Activated T-helper 17 cell treated with anti-CD3 and anti-CD28 coated beads, Interleukin-2, amount 50 U/mL, for 72 hours (primary cell): ENCODE measurements around the gene EID2. TPM values are rescaled to one million over a fixed set of nuclear protein-coding genes. Genes with fewer than 3 reads are reported as not detected.
A peak's percentile ranks its signal among the peaks of the same experiment; 100 is the strongest.

Source experiments
- ATAC-seq: fragments of 150-1000 bp; cut with Tn5 transposase; replicated peaks from 2 replicates; pipeline ENCODE4 v1.10.0; 2021; ENCODE audit warnings: mild to moderate bottlenecking, moderate library complexity
- H3K27ac Mint-ChIP-seq: one replicate; pipeline ENCODE4 v1.8.0; 2022; ENCODE audit warnings: mixed read lengths
- H3K27me3 Mint-ChIP-seq: one replicate; pipeline ENCODE4 v1.8.0; 2022; ENCODE audit warnings: mixed read lengths
- H3K36me3 Mint-ChIP-seq: one replicate; pipeline ENCODE4 v1.8.0; 2022; ENCODE audit warnings: low read depth, mild to moderate bottlenecking, mixed read lengths
- H3K4me1 Mint-ChIP-seq: one replicate; pipeline ENCODE4 v1.8.0; 2022; ENCODE audit warnings: mixed read lengths
- H3K4me3 Mint-ChIP-seq: one replicate; pipeline ENCODE4 v1.8.0; 2022; ENCODE audit warnings: mild to moderate bottlenecking, mixed read lengths
- H3K9me3 Mint-ChIP-seq: one replicate; pipeline ENCODE4 v1.8.0; 2022; ENCODE audit warnings: mixed read lengths
- total RNA-seq, 2 donors: library from RNA; stranded (reverse); gene quantifications; one replicate each; pipeline ENCODE4 v1.2.3, GENCODE V29; 2022

EID2 gene
- total RNA-seq, 2 donors from 2014 or later: 9.4 to 13.4 TPM

DNA sequence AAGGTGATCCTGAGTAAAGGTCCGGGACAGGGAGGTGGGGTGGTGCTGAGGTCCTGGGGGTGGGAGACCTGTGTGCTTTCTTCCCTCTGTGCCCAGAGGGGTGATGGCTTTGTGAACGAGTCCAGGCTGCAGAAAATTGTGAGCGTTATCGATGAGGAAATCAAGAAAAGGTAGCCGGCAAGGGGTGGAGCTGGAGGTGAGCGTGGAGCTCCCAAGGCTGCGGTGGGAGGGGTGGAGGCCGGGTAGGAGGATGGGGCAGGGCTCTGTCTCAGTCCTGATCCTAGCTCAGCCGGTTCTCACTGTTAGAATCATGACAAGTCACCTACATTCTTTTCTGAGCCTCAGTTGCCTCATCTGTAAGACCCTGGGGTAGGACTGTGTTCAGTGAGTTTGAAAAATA, 21.0 kb downstream of the EID2 start:
- peaks cover 27% of the 10 kb centered on the region for H3K27me3 Mint-ChIP-seq
- H3K4me3 Mint-ChIP-seq: no peak overlapping the region
- no peak for ATAC-seq
- no peaks in the 10 kb centered on the region for H3K9me3 Mint-ChIP-seq
- H3K4me1 Mint-ChIP-seq: peaks cover 9% of the 10 kb centered on the region
- peaks cover 6% of the 10 kb centered on the region for H3K36me3 Mint-ChIP-seq
- H3K27ac Mint-ChIP-seq: no peak overlapping the region

DNA sequence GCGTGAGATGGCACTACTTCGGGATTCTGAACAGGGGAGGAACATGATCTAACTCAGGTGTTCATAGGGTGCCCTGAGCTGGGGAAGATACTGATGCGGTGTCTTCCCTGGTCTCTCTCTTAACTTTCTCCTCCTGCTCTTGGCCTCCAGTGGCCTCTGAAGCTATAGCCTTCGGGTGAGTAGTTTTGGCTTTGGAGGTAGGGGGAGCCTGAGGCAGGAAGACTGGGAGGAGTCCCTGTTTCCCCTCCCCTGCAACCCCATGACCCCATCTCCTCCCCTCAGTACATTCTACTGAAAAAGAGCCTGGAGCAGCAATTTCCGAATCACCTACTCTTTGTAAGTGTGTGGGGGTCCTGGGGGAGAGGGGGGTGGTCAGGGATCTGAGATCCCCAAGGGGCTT, 21.5 kb downstream of the EID2 start:
- Mint-ChIP-seq H3K36me3 (peaks cover 6% of the 10 kb centered on the region), H3K27me3 (peaks cover 32% of the 10 kb centered on the region), H3K4me1 (peaks cover 9% of the 10 kb centered on the region), H3K27ac (no peak overlapping the region), H3K9me3 (no peaks in the 10 kb centered on the region), H3K4me3 (no peak overlapping the region)
- no peak for ATAC-seq

DNA sequence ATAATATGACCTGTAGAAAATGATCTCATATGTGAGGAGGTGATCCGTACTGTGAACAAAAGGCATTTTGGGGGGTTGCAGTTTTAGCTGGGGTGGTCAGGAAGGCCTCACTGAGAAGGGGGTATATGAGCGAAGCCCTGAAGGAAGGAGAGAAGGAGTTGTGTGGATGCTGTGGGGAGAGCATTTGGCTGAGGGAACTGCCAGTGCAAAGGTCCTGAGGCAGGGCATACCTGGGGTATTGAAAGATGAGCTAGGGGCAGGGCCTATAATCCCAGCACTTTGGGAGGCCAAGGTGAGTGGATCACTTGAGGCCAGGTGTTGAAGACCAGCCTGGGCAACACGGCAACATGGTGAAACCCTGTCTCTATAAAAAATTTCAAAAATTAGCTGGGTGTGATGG, 22.5 kb downstream of the EID2 start:
- Mint-ChIP-seq H3K4me1 (peaks cover 9% of the 10 kb centered on the region), H3K27me3 (peaks cover 36% of the 10 kb centered on the region), H3K27ac (no peak overlapping the region), H3K9me3 (no peaks in the 10 kb centered on the region), H3K36me3 (peaks cover 6% of the 10 kb centered on the region), H3K4me3 (no peak overlapping the region)
- no peak for ATAC-seq

DNA sequence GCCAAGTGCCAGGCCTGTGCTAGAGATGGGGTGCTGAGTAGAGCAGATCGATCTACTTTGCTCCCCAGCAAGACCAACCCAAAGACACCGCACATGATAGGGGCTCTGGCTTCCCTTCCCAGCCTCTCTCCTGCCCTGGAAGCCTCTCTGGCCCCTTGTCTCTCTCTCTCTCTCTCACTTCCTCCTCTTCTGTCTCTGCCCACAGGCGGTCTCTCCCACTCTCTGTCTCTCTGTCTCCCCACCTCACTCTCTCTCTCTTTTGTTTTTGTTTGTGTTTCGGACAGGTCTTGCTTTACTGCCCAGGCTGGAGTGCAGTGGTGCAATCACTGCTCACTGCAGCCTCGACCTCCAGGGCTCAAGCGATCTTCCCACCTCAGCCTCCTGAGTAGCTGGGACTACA, 23.7 kb downstream of the EID2 start:
- H3K4me3 Mint-ChIP-seq: peak overlapping the region; percentile 70
- peaks cover 9% of the 10 kb centered on the region for H3K4me1 Mint-ChIP-seq
- peaks cover 6% of the 10 kb centered on the region for H3K36me3 Mint-ChIP-seq
- no peak for ATAC-seq
- H3K27me3 Mint-ChIP-seq: peaks cover 36% of the 10 kb centered on the region
- H3K9me3 Mint-ChIP-seq: no peaks in the 10 kb centered on the region
- H3K27ac Mint-ChIP-seq: no peak overlapping the region

DNA sequence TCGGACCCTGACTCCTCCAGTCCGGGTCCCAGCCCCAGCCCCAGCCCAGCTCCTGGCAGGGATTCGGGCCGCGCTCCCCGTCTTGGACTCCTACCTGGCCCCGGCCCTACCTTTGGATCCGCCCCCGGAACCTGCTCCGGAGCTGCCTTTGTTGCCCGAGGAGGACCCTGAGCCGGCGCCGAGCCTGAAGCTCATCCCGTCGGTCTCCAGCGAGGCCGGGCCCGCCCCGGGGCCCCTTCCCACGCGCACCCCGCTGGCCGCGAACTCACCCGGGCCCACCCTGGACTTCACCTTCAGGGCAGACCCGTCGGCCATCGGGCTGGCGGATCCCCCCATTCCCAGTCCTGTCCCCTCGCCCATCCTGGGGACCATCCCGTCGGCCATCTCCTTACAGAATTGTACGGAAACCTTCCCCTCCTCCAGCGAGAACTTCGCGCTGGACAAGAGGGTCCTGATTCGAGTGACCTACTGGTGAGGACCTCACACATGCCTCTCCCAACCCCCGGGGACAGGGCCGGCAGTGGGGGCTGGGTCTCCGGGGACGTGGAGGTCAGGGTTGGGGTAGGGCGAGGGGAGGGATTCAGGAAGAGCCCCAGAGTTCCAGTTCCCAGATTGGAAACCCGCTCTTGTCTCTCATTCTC, 24.3 kb downstream of the EID2 start:
- Mint-ChIP-seq H3K36me3 (peaks cover 6% of the 10 kb centered on the region), H3K4me3 (peak overlapping the region; percentile 70), H3K9me3 (no peaks in the 10 kb centered on the region), H3K4me1 (peaks cover 9% of the 10 kb centered on the region), H3K27me3 (peaks cover 36% of the 10 kb centered on the region), H3K27ac (no peak overlapping the region)
- peak; percentile 18 for ATAC-seq

DNA sequence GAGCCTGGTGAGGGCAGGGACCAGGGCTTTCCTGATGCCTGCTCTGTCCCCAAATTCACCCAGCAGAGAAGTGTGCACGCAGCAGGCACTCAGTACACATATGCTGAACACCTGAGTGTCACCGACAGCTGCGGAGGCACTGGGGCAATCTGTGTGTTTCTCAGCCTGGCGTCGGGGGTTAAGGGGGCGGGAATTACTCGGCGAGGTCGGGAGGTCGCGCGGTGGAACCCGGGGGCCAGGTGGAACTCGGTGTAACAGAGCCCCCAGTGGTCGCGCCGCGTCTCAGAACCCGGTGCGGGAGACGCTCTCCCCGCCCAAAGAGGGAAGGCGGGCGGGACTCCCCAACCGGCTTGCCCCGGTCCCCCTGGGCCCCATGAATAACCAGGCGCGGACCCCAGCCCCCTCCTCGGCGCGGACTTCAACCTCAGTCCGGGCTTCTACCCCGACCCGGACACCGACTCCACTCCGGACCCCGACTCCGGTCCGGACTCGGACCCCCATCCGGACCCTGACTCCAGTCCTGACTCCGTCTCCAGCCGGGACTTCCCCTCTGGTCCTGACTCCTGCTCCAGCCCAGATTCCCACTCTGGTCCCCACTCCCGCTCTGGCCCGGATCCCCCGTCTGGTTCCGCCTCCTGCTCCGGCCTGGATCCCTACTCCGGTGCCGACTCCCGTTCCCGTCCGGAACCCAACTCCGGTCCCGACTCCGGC, 25.0 kb downstream of the EID2 start, which contains the start of gene SELENOV:
Gene SELENOV (plus strand): TSS at position 300 of the 711 bp plus-strand sequence. CDS start 74 bp downstream, at position 374.
- H3K27me3 Mint-ChIP-seq: peaks cover 36% of the 10 kb centered on the region
- no peak within 1 kb of the TSS for H3K27ac Mint-ChIP-seq

DNA sequence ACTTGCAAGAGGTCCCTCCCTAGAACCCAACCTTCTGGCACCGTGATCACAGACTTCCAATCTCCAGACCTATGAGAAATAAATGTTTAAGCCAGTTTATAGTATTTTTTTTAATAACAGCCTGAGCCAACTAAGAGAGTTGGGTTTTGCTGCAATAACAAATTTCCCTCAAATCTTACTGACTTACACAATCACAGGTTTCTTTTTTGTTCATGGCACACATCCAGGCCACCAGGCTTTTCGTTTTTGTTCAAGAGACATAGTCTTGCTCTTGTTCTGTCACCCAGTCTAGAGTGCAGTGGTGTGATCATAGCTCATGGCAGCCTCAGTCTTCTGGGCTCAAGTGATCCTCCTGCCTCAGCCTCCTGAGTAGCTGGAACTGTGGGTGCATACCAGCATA, 27.0 kb downstream of the EID2 start:
- no peak for ATAC-seq
- Mint-ChIP-seq H3K27me3 (peaks cover 38% of the 10 kb centered on the region), H3K4me1 (peaks cover 13% of the 10 kb centered on the region), H3K9me3 (no peaks in the 10 kb centered on the region), H3K36me3 (peaks cover 8% of the 10 kb centered on the region), H3K4me3 (no peak overlapping the region), H3K27ac (no peak overlapping the region)

More for the DNA sequence above, 25.0 kb downstream of the EID2 start, which contains the start of gene SELENOV:
- peaks cover 9% of the 10 kb centered on the region for H3K4me1 Mint-ChIP-seq
- H3K36me3 Mint-ChIP-seq: peaks cover 6% of the 10 kb centered on the region
- peak; percentile 34 for ATAC-seq
- H3K9me3 Mint-ChIP-seq: no peaks in the 10 kb centered on the region
- H3K4me3 Mint-ChIP-seq: peak within 1 kb of the TSS; percentile 70

DNA sequence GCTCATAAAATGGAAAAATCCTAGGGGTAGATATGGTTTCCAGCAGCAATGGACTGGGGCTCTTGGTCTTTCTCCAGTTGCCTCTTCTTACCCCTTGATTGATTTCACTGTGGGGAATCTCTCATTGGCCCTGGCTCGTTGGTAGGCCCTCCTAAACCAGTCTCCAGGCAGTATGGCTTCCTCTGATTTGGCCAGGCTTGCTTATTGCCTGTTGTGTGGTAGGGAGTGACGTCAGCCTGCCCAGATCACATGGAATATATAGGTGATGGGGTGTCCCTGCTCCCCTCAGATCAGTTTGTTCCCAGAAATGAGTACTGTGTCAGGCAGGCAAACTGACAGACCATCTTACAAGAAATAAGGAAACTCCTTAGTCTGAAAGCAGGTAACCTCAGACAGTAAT, 30.7 kb downstream of the EID2 start:
- Mint-ChIP-seq H3K9me3 (no peaks in the 10 kb centered on the region), H3K4me1 (peaks cover 12% of the 10 kb centered on the region), H3K27ac (no peak overlapping the region), H3K27me3 (peaks cover 37% of the 10 kb centered on the region), H3K4me3 (no peak overlapping the region), H3K36me3 (peaks cover 7% of the 10 kb centered on the region)
- no peak for ATAC-seq

DNA sequence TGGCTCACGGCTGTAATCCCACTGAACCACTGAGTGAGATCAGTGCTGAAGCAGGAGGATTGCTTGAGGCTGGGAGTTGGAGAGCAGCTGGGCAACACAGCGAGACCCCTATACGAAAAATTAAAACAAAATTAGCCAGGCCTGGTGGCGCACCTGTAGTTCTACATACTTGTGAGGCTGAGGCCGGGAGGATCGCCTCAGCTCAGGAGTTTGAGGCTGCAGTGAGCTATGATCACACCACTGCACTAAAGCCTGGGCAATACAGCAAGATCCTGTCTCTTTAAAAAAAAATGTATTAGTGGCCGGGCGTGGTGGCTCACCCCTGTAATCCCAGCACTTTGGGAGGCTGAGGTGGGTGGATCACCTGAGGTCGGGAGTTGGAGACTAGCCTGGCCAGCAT, 31.3 kb downstream of the EID2 start:
- Mint-ChIP-seq H3K4me3 (no peak overlapping the region), H3K9me3 (no peaks in the 10 kb centered on the region), H3K4me1 (peaks cover 12% of the 10 kb centered on the region), H3K27ac (no peak overlapping the region), H3K36me3 (peaks cover 7% of the 10 kb centered on the region), H3K27me3 (peaks cover 37% of the 10 kb centered on the region)
- ATAC-seq: no peak

DNA sequence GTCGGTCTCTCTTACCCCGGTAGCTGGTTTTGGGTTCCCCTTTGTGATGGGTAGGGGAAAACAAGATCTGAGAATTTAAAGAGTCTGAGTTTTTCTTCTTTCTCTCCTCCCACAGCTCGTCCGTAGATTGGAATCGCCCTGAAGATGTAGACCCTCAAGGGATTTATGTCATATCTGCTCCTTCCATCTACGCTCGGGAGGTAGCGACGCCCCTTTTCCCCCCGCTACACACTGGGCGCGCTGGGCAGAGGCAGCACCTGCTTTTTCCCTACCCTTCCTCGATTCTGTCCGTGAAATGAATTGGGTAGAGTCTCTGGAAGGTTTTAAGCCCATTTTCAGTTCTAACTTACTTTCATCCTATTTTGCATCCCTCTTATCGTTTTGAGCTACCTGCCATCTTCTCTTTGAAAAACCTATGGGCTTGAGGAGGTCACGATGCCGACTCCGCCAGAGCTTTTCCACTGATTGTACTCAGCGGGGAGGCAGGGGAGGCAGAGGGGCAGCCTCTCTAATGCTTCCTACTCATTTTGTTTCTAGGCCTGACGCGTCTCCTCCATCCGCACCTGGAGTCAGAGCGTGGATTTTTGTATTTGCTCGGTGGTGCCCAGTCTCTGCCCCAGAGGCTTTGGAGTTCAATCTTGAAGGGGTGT, 32.1 kb downstream of the EID2 start:
- H3K9me3 Mint-ChIP-seq: no peaks in the 10 kb centered on the region
- H3K4me1 Mint-ChIP-seq: peaks cover 12% of the 10 kb centered on the region
- peaks cover 33% of the 10 kb centered on the region for H3K27me3 Mint-ChIP-seq
- H3K4me3 Mint-ChIP-seq: peak overlapping the region; percentile 69
- H3K36me3 Mint-ChIP-seq: peaks cover 7% of the 10 kb centered on the region
- ATAC-seq: no peak
- H3K27ac Mint-ChIP-seq: no peak overlapping the region

DNA sequence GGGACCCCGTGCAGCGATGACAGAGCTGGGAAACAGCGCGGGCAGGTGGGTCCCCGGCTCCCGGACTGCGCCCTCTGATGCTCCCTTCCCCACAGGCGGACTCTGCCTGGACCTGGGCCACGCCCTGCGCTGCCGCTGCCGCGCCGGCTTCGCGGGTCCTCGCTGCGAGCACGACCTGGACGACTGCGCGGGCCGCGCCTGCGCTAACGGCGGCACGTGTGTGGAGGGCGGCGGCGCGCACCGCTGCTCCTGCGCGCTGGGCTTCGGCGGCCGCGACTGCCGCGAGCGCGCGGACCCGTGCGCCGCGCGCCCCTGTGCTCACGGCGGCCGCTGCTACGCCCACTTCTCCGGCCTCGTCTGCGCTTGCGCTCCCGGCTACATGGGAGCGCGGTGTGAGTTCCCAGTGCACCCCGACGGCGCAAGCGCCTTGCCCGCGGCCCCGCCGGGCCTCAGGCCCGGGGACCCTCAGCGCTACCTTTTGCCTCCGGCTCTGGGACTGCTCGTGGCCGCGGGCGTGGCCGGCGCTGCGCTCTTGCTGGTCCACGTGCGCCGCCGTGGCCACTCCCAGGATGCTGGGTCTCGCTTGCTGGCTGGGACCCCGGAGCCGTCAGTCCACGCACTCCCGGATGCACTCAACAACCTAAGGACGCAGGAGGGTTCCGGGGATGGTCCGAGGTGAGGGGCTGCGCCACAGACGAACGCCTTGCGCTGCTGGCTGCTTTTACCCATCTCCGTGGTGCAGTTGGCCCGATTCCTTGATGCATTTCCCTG, 32.8 kb downstream of the EID2 start:
- H3K4me3 Mint-ChIP-seq: peak overlapping the region; percentile 69
- H3K27me3 Mint-ChIP-seq: peaks cover 32% of the 10 kb centered on the region
- peaks cover 12% of the 10 kb centered on the region for H3K4me1 Mint-ChIP-seq
- H3K27ac Mint-ChIP-seq: no peak overlapping the region
- no peaks in the 10 kb centered on the region for H3K9me3 Mint-ChIP-seq
- ATAC-seq: peak; percentile 81
- H3K36me3 Mint-ChIP-seq: peaks cover 7% of the 10 kb centered on the region

DNA sequence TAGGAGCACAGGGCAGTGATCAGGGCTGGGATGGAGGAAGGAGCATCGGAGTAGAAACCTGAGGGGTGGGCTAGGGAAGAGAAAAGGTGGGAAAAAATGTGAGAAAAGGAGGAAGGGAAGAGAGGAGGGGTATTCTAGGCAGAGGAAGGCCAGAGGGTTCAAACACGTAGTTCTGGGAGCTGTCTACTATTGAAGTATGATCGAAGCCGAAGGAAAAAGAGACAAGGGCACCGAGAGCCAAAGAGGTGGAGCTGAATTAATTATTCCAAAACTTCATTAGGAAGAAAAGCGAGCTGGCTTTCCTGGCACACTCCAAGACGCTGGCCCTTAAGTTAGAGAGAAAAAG, 33.4 kb downstream of the EID2 start:
- Mint-ChIP-seq H3K4me3 (peak overlapping the region; percentile 69), H3K36me3 (peaks cover 7% of the 10 kb centered on the region), H3K27ac (no peak overlapping the region), H3K27me3 (peaks cover 34% of the 10 kb centered on the region), H3K9me3 (no peaks in the 10 kb centered on the region), H3K4me1 (peaks cover 12% of the 10 kb centered on the region)
- no peak for ATAC-seq

DNA sequence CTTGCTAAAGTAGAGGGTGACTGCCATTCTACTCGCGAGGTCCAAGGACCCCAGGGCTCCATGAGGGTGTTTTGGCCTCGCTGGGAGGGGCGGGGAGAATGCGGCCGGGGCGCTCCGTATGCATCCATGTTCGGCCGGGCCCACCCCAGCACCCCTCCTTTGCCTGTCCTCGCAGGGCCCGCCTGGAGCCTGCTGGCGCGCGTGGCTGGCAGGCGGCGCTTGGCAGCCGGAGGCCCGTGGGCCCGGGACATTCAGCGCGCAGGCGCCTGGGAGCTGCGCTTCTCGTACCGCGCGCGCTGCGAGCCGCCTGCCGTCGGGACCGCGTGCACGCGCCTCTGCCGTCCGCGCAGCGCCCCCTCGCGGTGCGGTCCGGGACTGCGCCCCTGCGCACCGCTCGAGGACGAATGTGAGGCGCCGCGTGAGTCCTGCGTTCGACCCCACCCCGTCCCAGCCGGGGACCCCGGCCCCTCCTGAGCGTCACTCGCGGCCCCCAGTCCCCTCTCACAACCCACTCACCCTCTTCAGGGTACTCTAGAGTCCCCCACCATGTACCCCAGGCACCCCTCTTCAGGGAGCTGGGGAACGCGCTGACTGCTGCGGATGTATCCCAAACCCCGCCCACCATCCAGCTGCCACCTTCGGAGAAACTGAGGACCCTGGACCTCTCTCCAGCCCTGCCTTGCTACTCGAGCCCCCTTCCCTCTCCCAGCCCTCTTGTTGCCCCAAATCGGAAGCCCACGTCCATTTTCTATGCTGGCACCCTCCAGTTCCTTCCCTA, 37.1 kb downstream of the EID2 start:
- Mint-ChIP-seq H3K36me3 (peaks cover 3% of the 10 kb centered on the region), H3K27me3 (peaks cover 52% of the 10 kb centered on the region), H3K27ac (no peak overlapping the region), H3K4me1 (peaks cover 13% of the 10 kb centered on the region), H3K9me3 (no peaks in the 10 kb centered on the region), H3K4me3 (peak overlapping the region; percentile 12)
- peak; percentile 63 for ATAC-seq

DNA sequence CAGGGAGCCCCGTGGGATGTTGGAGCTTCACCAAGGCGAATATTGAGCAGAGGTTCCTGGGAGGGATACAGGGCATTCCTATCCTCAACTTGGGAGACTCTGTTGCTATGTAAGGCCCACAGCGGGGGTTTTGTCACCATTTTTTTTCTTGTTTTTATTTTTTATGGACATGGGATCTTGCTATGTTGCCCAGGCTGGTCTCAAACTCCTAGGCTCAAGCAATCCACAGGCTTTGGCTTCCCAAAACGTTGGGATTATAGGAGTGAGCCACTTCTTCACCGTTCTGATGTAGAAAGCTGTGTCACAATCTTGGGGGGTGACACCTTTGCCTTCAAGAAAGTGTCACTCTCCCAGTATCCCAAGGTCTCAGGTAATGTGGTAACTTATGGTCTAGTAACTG, 38.6 kb downstream of the EID2 start:
- no peak for ATAC-seq
- Mint-ChIP-seq H3K27ac (no peak overlapping the region), H3K9me3 (no peaks in the 10 kb centered on the region), H3K4me1 (peaks cover 9% of the 10 kb centered on the region), H3K27me3 (peaks cover 49% of the 10 kb centered on the region), H3K4me3 (no peak overlapping the region), H3K36me3 (no peaks in the 10 kb centered on the region)
